Caco-2 (cell line): ENCODE measurements around the gene INTS12. TPM values are rescaled to one million over a fixed set of nuclear protein-coding genes. Genes with fewer than 3 reads are reported as not detected.

Experiments
- Bru-seq: library from RNA; stranded (reverse); fragments of 400-500 nt; gene quantifications from one replicate; lab custom pipeline; 2021; lab: Mats Ljungman, UMichigan
- BruChase-seq, 2 experiments: library from RNA; stranded (reverse); fragments of 400-500 nt; gene quantifications; one replicate each; lab custom pipeline; 2021; lab: Mats Ljungman, UMichigan
- BruUV-seq: library from RNA; stranded (reverse); fragments of 400-500 nt; replicated peaks from 2 replicates; lab custom pipeline; 2021; lab: Mats Ljungman, UMichigan
- CTCF ChIA-PET: fragments of 300-600 bp; sonication (Branson Sonifier 250); formaldehyde crosslinking; loops from one replicate; lab custom pipeline; 2022; ENCODE audit warnings: antibody characterized with exemption; lab: Charles Lee
- POLR2A ChIA-PET: fragments of 300-600 bp; sonication (Branson Sonifier 250); formaldehyde crosslinking; loops from one replicate; lab custom pipeline; 2022; ENCODE audit warnings: antibody characterized with exemption; lab: Charles Lee
- DNase-seq, 2 experiments: peaks; one replicate each; pipeline versions ENCODE4 v3.0.0 to v3.0.0-alpha.2; 2020 to 2022
- H3K27me3 ChIP-seq: replicated peaks from 2 replicates; pipeline ENCODE4 v1.6.0; 2011; ENCODE audit warnings: low read length; ENCODE audit not compliant: control insufficient read depth, insufficient read depth
- H3K36me3 ChIP-seq: 2 replicates; pipeline ENCODE4 v1.5.1; 2011; ENCODE audit warnings: low read length; ENCODE audit not compliant: control insufficient read depth, insufficient read depth
- H3K4me1 ChIP-seq: fragments of 250-450 bp; sonication (Bioruptor Pico); 2 replicates; pipeline ENCODE4 v1.5.1; 2020; ENCODE audit warnings: mild to moderate bottlenecking
- H3K4me3 ChIP-seq: 2 replicates; pipeline ENCODE4 v1.5.1; 2011; ENCODE audit warnings: low read depth, mild to moderate bottlenecking, control low read depth, low read length
- H3K9me3 ChIP-seq: fragments of 250-450 bp; sonication (Bioruptor Pico); 2 replicates; pipeline ENCODE4 v1.5.1; 2020; ENCODE audit warnings: mild to moderate bottlenecking, moderate library complexity
- H3K27ac Mint-ChIP-seq: one replicate; pipeline ENCODE4 v1.8.0; 2022; ENCODE audit warnings: mixed read lengths; ENCODE audit not compliant: unreplicated experiment
- H3K27me3 Mint-ChIP-seq: one replicate; pipeline ENCODE4 v1.8.0; 2022; ENCODE audit warnings: mixed read lengths; ENCODE audit not compliant: insufficient read depth, unreplicated experiment
- H3K36me3 Mint-ChIP-seq: one replicate; pipeline ENCODE4 v1.8.0; 2022; ENCODE audit warnings: mild to moderate bottlenecking, mixed read lengths; ENCODE audit not compliant: insufficient read depth, unreplicated experiment
- H3K4me1 Mint-ChIP-seq: one replicate; pipeline ENCODE4 v1.8.0; 2022; ENCODE audit warnings: low read depth, mixed read lengths; ENCODE audit not compliant: unreplicated experiment
- H3K4me3 Mint-ChIP-seq: one replicate; pipeline ENCODE4 v1.8.0; 2022; ENCODE audit warnings: mild to moderate bottlenecking, moderate library complexity, mixed read lengths; ENCODE audit not compliant: unreplicated experiment
- H3K9me3 Mint-ChIP-seq: one replicate; pipeline ENCODE4 v1.8.0; 2022; ENCODE audit warnings: mixed read lengths; ENCODE audit not compliant: unreplicated experiment
- intact Hi-C: fragments of 100-400 bp; cut with micrococcal nuclease; formaldehyde crosslinking; loops from one replicate; pipeline ENCODE4 v1.10.0; 2022; ENCODE audit not compliant: unreplicated experiment
- long read RNA-seq: library from polyadenylated mRNA; stranded (forward); transcript quantifications from one replicate; pipeline ENCODE4 v2.0.0, GENCODE V29; 2022
- total RNA-seq: library from RNA; stranded (reverse); gene quantifications from 2 replicates; pipeline ENCODE4 v1.2.3, GENCODE V29; 2022
- TF ChIP-seq, protein P1 (sequence below), 2 experiments: fragments of 200-600 bp in 1 of 2; IDR thresholded peaks; 1 replicate in 1 of 2; 2 replicates in 1 of 2; pipeline versions ENCODE4 v1.5.1 to v1.8.0; 2011 to 2022; ENCODE audit warnings: antibody characterized with exemption in 1 of 2, control low read depth in 1 of 2, inconsistent platforms in 1 of 2, low read depth in 1 of 2, low read length in 1 of 2, mild to moderate bottlenecking in 1 of 2, moderate library complexity in 1 of 2; ENCODE audit not compliant: insufficient read depth in 1 of 2, severe bottlenecking in 1 of 2, unreplicated experiment in 1 of 2

INTS12 gene, protein sequence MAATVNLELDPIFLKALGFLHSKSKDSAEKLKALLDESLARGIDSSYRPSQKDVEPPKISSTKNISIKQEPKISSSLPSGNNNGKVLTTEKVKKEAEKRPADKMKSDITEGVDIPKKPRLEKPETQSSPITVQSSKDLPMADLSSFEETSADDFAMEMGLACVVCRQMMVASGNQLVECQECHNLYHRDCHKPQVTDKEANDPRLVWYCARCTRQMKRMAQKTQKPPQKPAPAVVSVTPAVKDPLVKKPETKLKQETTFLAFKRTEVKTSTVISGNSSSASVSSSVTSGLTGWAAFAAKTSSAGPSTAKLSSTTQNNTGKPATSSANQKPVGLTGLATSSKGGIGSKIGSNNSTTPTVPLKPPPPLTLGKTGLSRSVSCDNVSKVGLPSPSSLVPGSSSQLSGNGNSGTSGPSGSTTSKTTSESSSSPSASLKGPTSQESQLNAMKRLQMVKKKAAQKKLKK
- total RNA-seq (16.1 and 19.2 TPM in 2 replicates), Bru-seq, nascent RNA (percentile 79 among the genes with signal in this experiment), BruChase-seq, experiment 1, labeled RNA remaining after a 2-hour chase (percentile 71 among the genes with signal in this experiment), BruChase-seq, experiment 2, labeled RNA remaining after a 6-hour chase (percentile 64 among the genes with signal in this experiment)
- long read RNA-seq, transcript INTS12-201 (8 exons, 1,710 nt), result minor isoform, 18 of 83 reads
- long read RNA-seq, transcript INTS12-206 (7 exons, 1,975 nt), result major isoform, 21 of 83 reads
- long read RNA-seq, partial matches to known transcripts, result 8 of 83 reads
- long read RNA-seq, other reads (novel, unspliced or antisense), result 36 of 83 reads

DNA sequence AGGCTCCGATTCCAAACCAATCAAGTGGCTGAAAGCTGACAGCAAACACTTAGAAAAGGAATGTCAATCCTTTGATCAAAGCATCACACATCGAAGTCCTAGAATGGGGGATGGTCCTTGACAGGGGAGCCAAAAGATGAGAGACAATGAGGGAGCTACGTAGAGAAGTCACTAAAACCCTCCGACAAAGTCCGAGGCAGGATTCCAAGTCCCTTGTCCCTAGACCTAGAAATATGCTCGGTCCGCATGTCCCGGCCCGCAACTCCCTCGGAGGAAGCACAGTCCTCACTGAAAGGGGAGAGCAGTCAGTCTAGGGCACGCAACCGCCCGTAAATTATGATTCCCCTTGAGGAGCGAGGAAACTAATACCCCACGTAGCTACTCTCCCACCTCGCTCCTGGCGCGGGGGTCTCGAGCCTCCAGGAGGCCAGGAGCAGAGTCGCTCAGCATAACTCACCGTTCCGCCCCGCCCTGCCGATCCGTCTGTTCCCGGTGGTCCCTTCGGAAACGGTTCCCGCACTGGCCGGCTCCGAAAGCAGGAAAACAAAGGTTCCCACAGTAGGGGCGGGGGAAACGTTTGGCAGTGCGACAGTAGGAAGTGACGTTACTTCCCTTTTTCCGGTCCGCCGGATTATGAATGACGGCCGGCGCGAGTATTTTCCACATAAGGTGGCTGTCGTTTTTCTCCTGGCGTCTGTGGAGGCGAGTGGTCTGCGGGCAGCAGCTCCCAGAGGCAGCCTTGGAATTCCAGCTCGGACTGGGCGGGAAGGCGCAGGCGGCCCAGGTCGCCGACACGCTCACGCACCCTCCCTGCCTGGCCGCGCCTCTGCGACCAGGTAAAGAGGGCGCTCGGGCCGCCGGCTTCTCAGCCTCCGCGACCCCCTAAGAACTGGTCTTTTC lies at the start of gene INTS12, which contains the start of gene GSTCD:
Gene INTS12 (minus strand): TSS at position 509 of the 900 bp plus-strand sequence. CDS start 8,684 bp downstream, outside the sequence.
Gene GSTCD (plus strand): TSS at position 604 of the 900 bp plus-strand sequence. CDS start 8,830 bp downstream, outside the sequence.
- TF ChIP-seq, protein P1, sequence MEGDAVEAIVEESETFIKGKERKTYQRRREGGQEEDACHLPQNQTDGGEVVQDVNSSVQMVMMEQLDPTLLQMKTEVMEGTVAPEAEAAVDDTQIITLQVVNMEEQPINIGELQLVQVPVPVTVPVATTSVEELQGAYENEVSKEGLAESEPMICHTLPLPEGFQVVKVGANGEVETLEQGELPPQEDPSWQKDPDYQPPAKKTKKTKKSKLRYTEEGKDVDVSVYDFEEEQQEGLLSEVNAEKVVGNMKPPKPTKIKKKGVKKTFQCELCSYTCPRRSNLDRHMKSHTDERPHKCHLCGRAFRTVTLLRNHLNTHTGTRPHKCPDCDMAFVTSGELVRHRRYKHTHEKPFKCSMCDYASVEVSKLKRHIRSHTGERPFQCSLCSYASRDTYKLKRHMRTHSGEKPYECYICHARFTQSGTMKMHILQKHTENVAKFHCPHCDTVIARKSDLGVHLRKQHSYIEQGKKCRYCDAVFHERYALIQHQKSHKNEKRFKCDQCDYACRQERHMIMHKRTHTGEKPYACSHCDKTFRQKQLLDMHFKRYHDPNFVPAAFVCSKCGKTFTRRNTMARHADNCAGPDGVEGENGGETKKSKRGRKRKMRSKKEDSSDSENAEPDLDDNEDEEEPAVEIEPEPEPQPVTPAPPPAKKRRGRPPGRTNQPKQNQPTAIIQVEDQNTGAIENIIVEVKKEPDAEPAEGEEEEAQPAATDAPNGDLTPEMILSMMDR (IDR thresholded peaks at IDR 0.05; ENCODE audit: insufficient read depth in 1 of 2, low read depth in 1 of 2, low read length in 1 of 2, severe bottlenecking in 1 of 2, unreplicated experiment in 1 of 2), result no peak
- no TSS peak for BruUV-seq
- CTCF ChIA-PET, result interaction anchor here (0.5 to 1.0 kb wide), 3 partner anchors 122 to 235 kb away, joined by 3 to 5 read pairs (median 3); partner anchors contain the start of genes NPNT and PPA2

DNA sequence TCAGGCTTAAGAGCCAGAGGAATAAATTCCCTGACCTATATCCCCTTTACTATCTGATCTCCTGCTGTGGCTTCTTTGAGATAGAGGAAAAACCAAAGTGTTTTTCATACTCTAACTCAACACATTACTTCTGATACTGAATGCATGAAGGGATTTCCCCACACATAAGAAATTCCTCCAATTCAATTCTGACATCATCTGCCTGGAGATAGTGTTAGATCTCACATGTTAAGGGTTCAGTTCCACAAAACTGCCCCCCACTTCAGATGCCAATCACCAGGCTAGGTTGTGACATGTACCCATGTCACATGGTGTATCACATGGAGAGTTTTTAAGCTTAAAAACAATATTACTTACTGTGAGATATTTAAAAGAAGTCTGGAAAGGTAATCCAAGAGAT lies 46.9 kb upstream of the INTS12 start:
- Mint-ChIP-seq H3K4me3 (no peak overlapping the region), H3K27me3 (no peaks in the 10 kb centered on the region), H3K27ac (no peak overlapping the region), H3K36me3 (no peaks in the 10 kb centered on the region), H3K4me1 (no peaks in the 10 kb centered on the region), H3K9me3 (no peaks in the 10 kb centered on the region)
- no peak overlapping the region for H3K4me3 ChIP-seq
- CTCF ChIA-PET, result interaction anchor here (0.6 kb wide), 1 partner anchor 45 kb away, joined by 6 read pairs; no protein-coding TSS in a partner anchor
- H3K27me3 ChIP-seq, result no peaks in the 10 kb centered on the region
- intact Hi-C loops, result no loop called here
- no peaks in the 10 kb centered on the region for H3K36me3 ChIP-seq
- POLR2A ChIA-PET, result no interaction called here
- TF ChIP-seq, protein P1 (IDR thresholded peaks at IDR 0.05; ENCODE audit: insufficient read depth in 1 of 2, low read depth in 1 of 2, low read length in 1 of 2, severe bottlenecking in 1 of 2, unreplicated experiment in 1 of 2), result no peak
- no TSS peak for BruUV-seq
- DNase-seq, result no peak
- H3K9me3 ChIP-seq, result no peaks in the 10 kb centered on the region
- no peaks in the 10 kb centered on the region for H3K4me1 ChIP-seq

More for the DNA sequence above, at the start of gene INTS12, which contains the start of gene GSTCD:
- Histone ChIP-seq H3K4me3 (peak within 1 kb of the TSS; percentile 54), H3K27me3 (no peaks in the 10 kb centered on the region), H3K9me3 (no peaks in the 10 kb centered on the region), H3K4me1 (no peaks in the 10 kb centered on the region; the same call in 1 of the 2 replicates), H3K36me3 (no peaks in the 10 kb centered on the region)
- POLR2A ChIA-PET, result interaction anchor here (0.6 kb wide), 2 partner anchors 394 to 1539 kb away, joined by 4 read pairs; no protein-coding TSS in a partner anchor
- H3K27ac Mint-ChIP-seq, result peak within 1 kb of the TSS; percentile 92
- peak within 1 kb of the TSS; percentile 89 for H3K4me3 Mint-ChIP-seq
- no peaks in the 10 kb centered on the region for H3K27me3 Mint-ChIP-seq
- H3K4me1 Mint-ChIP-seq, result peaks cover 17% of the 10 kb centered on the region
- peaks cover 6% of the 10 kb centered on the region for H3K36me3 Mint-ChIP-seq
- H3K9me3 Mint-ChIP-seq, result no peaks in the 10 kb centered on the region
- DNase-seq, result peak; percentile 92 to 94
- intact Hi-C loops, result loop anchor here (2.0 kb wide), 3 partner anchors 114 to 492 kb away; no protein-coding TSS in a partner anchor
